ENCODE data around the gene SRP68.

- TF ChIP-seq, protein P1, sequence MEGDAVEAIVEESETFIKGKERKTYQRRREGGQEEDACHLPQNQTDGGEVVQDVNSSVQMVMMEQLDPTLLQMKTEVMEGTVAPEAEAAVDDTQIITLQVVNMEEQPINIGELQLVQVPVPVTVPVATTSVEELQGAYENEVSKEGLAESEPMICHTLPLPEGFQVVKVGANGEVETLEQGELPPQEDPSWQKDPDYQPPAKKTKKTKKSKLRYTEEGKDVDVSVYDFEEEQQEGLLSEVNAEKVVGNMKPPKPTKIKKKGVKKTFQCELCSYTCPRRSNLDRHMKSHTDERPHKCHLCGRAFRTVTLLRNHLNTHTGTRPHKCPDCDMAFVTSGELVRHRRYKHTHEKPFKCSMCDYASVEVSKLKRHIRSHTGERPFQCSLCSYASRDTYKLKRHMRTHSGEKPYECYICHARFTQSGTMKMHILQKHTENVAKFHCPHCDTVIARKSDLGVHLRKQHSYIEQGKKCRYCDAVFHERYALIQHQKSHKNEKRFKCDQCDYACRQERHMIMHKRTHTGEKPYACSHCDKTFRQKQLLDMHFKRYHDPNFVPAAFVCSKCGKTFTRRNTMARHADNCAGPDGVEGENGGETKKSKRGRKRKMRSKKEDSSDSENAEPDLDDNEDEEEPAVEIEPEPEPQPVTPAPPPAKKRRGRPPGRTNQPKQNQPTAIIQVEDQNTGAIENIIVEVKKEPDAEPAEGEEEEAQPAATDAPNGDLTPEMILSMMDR (IDR thresholded peaks at IDR 0.05; ENCODE audit: control extremely low read depth in 1 of 3, insufficient read depth in 1 of 3, low read depth in 1 of 3, low read length in 3 of 3), result no peak
- TF ChIP-seq EZH2 (IDR thresholded peaks at IDR 0.05; ENCODE audit: low read depth, low read length, severe bottlenecking) (no peak), SUZ12 (IDR thresholded peaks at IDR 0.05; ENCODE audit: low read length) (no peak), EP300 (IDR thresholded peaks at IDR 0.05; ENCODE audit: borderline replicate concordance in 1 of 2, low read depth in 2 of 2, low read length in 2 of 2) (no peak), TCF12 (IDR thresholded peaks at IDR 0.05; ENCODE audit: low read depth, low read length) (no peak), JUN (IDR thresholded peaks at IDR 0.05; ENCODE audit: low read depth, low read length) (no peak), TBP (IDR thresholded peaks at IDR 0.05; ENCODE audit: low read depth, low read length) (no peak)
- TF ChIP-seq, protein P2, sequence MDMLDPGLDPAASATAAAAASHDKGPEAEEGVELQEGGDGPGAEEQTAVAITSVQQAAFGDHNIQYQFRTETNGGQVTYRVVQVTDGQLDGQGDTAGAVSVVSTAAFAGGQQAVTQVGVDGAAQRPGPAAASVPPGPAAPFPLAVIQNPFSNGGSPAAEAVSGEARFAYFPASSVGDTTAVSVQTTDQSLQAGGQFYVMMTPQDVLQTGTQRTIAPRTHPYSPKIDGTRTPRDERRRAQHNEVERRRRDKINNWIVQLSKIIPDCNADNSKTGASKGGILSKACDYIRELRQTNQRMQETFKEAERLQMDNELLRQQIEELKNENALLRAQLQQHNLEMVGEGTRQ (IDR thresholded peaks at IDR 0.05; ENCODE audit: low read length), result no peak
Measured at GRCh38 chr17:76081295-76082210, 9.2 kb upstream of the SRP68 start.

All from H1 (cell line).